AG10803 (cell line): ENCODE results near the gene IMPG2.
A peak's percentile ranks its signal among the peaks of the same experiment; 100 is the strongest.

ENCODE experiments used
- DNase-seq: peaks from one replicate; pipeline ENCODE4 v3.0.0; 2010; ENCODE audit warnings: low read depth
- H3K4me3 ChIP-seq: 2 replicates; pipeline ENCODE4 v1.5.1; 2011; ENCODE audit warnings: mild to moderate bottlenecking, low read length, control low read depth
- TF ChIP-seq, protein P1 (sequence below): conservative IDR thresholded peaks from 2 replicates; pipeline ENCODE4 v1.5.1; 2011; ENCODE audit warnings: mild to moderate bottlenecking, low read length, control low read depth, inconsistent platforms

The IMPG2 gene

DNA sequence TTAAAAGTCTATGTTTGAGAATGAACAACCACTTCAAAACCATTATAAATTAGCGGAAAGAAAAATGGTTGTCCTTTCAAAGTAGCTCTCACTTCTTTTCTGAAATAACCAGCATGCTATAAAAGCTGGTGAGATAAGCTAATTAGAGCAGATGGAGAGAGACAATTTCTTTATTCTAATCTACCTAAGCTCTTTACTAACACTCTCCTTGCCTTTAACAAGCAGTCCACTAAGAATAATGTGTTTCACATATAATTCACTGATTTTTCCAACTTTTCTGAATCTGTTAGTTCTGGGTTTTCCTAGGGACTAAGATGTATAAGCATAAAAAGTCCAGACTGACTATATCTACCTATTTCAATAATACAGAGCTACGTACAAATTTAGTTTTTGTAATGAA, at the start of gene IMPG2:
TSS of gene IMPG2 (minus strand) at position 101 of the 400 bp plus-strand sequence. CDS start 203 bp downstream, outside the sequence.
- TF ChIP-seq, protein P1, sequence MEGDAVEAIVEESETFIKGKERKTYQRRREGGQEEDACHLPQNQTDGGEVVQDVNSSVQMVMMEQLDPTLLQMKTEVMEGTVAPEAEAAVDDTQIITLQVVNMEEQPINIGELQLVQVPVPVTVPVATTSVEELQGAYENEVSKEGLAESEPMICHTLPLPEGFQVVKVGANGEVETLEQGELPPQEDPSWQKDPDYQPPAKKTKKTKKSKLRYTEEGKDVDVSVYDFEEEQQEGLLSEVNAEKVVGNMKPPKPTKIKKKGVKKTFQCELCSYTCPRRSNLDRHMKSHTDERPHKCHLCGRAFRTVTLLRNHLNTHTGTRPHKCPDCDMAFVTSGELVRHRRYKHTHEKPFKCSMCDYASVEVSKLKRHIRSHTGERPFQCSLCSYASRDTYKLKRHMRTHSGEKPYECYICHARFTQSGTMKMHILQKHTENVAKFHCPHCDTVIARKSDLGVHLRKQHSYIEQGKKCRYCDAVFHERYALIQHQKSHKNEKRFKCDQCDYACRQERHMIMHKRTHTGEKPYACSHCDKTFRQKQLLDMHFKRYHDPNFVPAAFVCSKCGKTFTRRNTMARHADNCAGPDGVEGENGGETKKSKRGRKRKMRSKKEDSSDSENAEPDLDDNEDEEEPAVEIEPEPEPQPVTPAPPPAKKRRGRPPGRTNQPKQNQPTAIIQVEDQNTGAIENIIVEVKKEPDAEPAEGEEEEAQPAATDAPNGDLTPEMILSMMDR: no peak
- no peak for DNase-seq
- no peak within 1 kb of the TSS for H3K4me3 ChIP-seq

GRCh38 chr3:101362406-101362805, 42.0 kb upstream of the IMPG2 start:
- TF ChIP-seq, protein P1: no peak
- no peak for DNase-seq
- H3K4me3 ChIP-seq: no peak overlapping the region

GRCh38 chr3:101351829-101352228, 31.5 kb upstream of the IMPG2 start:
- DNase-seq: peak; percentile 3
- TF ChIP-seq, protein P1: no peak

DNA sequence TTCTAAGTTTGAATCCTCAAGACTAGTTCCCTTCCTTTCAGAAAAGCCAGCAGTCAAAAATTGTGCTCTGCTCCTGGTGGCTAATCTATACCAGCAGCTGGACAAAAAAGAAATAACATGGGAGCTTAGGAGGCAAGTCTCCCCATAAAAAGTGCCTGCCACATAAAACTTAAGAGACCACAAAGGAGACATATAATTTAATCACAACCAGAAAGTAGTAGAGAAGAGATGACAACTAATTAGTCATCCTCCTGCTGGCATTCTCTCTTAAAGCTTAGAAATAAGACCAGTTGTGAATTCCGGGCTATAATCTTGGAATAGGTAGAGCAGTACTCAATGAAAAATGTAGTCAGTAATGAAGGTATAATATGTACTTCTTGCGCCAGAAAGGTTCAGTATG, 20.2 kb upstream of the IMPG2 start:
- H3K4me3 ChIP-seq: no peak overlapping the region
- DNase-seq: peak; percentile 3
- TF ChIP-seq, protein P1: no peak

More at GRCh38 chr3:101351829-101352228, 31.5 kb upstream of the IMPG2 start:
- H3K4me3 ChIP-seq: no peak overlapping the region

- TF ChIP-seq, protein P1: no peak
- no peak for DNase-seq
- H3K4me3 ChIP-seq: no peak overlapping the region
These were observed 13.5 kb upstream of the IMPG2 start for GRCh38 chr3:101333883-101334282.

GRCh38 chr3:101329016-101329673, 8.8 kb upstream of the IMPG2 start:
- TF ChIP-seq, protein P1: no peak
- H3K4me3 ChIP-seq: no peak overlapping the region
- no peak for DNase-seq

- TF ChIP-seq, protein P1: no peak
- no peak overlapping the region for H3K4me3 ChIP-seq
- DNase-seq: no peak
These were observed 5.2 kb upstream of the IMPG2 start for GRCh38 chr3:101325393-101326134.
